Midbrain (tissue), 1 donor: ENCODE data around the gene PNPLA7.
A peak's percentile ranks its signal among the peaks of the same experiment; 100 is the strongest.
"Not testable (repeated sequence)": the region's sequence is repeated elsewhere in the genome, so short reads cannot be mapped to it uniquely, and the experiment has no call there.

Experiments used
- DNase-seq: peaks from one replicate; lab custom pipeline; 2025; lab: John Stamatoyannopoulos, UW

The PNPLA7 gene

DNA sequence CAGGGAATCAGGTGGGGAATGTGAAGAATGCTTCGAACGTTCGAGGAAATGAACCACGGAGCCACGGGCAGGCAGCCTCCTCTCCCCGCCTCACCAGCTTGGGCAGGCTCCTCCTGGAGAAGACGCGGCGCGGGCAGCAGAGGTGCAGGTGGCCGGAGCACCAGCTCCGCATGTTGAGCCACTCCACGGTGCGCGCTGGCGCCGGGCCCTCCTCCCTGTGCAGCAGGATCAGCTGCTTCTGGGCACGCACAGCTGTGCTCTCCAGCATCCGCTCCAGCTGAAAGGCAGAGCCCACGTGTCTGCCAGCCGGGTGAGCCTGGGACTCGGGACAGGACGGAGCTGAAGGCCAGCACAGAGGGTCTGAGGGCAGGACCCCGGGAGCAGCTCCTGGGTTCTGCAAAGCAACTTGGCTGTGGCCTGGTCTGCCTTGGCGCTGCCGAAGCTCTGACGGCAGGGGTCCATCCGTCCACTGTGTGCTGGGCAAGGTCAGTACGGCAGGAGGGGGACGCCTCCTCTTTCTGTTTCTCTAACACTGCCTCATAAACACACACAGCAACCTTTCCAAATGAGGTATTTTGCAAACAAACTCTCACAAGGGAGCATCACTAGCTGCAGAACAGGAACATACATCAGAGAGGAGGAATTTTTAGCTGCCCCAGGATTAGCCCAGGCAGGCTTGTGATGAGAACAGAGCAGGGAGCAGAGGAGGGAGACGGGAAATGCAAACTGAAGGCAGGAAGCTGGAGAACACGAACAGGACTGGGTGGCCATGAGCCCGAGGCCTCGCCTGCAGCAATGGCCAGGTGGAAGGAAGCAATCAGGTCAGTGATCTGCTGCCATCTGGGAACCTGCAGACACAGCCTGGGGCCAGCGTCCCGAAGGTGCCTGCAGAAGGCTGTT is 71.0 kb downstream of the PNPLA7 start:
- peak; percentile 40 for DNase-seq

DNA sequence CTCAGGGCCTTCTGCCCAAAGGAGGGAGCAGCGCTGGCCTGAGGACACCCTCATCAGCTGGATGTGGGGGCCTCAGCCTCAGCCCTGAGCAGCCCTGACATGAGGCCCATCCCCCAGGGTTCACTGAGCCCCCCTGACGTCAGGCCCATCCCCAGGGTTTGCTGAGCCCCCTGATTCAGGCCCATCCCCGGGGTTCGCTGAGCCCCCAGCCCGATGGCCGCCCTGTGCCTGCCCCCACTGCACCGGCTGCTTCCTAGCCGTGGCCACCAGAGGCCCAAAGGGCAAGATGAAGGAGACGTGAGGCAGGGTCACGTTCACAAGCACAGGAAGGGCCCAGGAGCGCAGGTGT is 71.6 kb downstream of the PNPLA7 start:
- no peak for DNase-seq

- DNase-seq = no peak
Measured at GRCh38 chr9:137477778-137478612, 72.2 kb downstream of the PNPLA7 start.

- DNase-seq = no peak
Measured at GRCh38 chr9:137476856-137477255, 73.3 kb downstream of the PNPLA7 start.

GRCh38 chr9:137475666-137476065 is 74.5 kb downstream of the PNPLA7 start:
- DNase-seq = no peak

DNA sequence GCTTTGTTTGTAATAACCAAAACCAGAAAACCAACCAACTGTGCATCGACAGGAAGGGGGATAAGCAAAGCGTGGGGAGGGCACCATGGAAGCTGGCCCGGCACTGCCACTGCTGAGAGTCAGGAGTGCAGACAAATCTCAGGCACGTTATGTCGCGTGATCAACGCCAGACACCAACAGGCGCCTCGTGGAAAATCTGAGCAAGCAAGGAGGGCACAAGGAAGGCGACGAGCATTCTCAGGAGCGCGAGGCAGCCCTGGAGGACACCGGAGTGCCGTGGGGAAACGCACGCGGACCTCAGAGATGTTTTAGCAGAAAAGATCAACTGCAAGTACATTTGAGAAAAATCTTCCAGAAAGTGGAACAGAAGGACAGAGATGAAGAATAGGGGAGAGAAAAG is 75.9 kb downstream of the PNPLA7 start:
- no peak for DNase-seq

DNA sequence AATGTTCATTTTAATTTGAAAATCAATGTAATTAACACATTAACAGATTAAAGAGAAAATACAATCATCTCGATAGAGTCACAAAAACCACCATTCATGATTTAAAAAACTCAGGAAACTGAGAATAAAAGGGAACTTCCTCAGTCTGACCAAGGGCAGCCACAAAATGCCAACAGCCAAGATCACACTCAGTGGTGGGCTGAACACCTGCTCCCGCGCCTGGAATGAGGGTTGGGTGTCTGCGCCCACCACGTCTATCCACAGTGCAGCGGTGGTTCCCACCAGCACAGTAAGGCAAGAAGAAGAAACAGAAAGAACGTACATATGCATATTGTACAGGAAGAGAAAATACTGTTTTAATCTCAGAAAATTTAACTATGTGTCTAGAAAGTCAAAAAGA is 79.4 kb downstream of the PNPLA7 start:
- no peak for DNase-seq

DNA sequence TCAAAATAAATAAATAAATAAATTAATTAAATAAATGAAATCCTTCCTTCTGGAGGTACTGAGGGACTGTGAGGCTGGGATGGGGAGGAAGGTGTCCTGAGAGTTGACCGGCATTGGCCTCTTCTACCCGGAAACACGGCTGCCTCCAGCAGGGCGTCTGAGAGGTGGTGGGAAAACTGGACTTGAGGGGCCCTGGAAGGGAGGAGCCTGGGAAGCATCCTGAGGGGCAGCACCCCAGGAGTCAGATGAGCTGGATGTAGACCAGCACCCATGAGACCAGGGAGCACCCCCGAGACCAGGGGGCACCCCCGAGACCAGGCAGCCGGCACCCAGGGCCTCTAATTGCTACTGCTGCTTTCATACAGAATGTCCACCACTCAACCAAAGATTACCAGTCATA is 82.3 kb downstream of the PNPLA7 start:
- no peak for DNase-seq

- no peak for DNase-seq
Measured at GRCh38 chr9:137467161-137467581, 83.0 kb downstream of the PNPLA7 start.

DNA sequence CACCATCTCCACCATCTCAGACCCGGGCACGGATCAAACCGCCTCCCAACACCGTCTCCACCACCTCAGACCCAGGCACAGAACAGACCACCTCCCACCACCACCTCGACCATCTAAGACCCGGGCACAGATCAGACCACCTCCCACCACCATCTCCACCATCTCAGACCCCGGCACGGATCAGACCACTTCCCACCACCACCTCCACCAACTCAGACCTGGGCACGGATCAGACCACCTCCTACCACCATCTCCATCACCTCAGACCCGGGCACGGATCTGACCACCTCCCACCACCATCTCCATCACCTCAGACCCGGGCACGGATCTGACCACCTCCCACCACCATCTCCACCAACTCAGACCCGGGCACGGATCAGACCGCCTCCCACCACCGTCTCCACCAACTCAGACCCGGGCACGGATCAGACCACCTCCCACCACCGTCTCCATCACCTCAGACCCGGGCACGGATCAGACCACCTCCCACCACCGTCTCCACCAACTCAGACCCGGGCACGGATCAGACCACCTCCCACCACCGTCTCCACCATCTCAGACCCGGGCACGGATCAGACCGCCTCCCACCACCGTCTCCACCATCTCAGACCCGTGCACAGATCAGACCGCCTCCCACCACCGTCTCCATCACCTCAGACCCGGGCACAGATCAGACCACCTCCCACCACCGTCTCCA is 83.7 kb downstream of the PNPLA7 start:
- not testable (repeated sequence) for DNase-seq

- no peak for DNase-seq
Measured at GRCh38 chr9:137465720-137466388, 84.3 kb downstream of the PNPLA7 start.

DNA sequence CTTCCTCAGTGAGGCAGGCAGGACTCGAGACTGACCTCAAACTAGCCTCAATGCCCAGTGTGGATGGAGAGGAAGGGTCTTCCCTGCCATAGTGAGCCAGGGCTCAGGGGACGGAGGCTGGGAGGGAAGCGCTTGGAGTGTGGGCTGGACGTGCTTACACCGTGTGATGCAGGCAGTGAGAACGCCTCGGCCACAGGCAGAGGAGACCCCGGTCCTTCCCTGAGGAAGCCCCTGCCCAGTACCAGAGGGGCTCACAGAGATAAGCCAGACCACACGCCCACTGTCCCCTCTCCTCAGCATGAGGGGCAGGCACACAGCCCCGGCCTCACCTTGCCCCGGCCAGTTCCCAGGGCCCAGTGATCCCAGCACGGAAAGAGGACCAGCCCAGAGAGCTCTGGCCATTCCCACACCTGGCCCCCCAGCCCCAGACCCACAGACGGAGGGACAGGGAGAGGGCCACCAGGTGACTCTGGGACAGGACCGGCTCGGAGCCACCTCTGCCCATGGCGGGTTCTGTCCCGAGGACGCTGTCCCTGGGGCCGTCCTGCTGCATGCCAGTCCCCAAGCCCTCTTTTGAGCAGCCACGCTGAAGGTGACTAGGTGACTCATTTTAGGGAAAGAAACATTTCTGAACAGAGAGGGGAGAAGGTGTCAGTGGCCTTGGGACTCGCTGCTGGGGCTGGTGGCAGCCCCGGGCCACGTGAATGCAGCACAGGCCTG is 85.0 kb downstream of the PNPLA7 start:
- no peak for DNase-seq

DNA sequence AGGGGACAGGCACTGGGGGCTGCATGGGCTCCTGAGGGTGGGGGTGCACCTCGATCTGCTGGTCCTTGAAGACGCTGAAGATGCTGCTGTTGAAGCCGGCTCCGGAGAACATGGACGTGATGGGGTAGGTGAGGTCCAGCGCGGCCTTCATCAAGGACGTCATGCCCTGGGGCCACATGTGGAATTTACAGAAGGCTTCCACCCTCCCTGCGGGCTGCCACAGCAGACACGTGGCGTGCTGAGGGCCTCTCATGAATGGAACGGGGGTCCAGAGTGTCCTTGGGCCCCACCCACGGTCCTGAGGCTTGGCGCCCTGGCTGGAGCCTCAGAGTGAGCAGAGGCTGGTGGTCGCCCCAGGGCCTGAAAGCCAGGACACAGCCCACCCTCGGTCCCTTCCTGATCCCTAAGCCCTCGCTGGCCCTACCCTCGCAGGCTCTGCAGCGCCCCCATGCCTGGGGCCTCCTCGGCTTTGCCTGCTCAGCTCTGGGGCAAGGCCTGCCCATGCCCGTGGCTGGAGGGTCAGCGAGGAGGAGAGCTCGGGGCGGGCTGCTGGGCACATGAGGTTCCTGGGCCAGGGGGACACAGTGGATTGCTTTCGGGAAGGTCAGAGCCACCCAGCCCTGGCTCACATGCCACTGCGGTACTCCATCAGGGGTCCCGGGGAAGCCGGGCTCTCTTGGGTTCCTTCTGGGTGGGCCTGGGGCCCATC is 85.8 kb downstream of the PNPLA7 start:
- DNase-seq = no peak

- DNase-seq = no peak
Measured at GRCh38 chr9:137463931-137464290, 86.3 kb downstream of the PNPLA7 start.

DNA sequence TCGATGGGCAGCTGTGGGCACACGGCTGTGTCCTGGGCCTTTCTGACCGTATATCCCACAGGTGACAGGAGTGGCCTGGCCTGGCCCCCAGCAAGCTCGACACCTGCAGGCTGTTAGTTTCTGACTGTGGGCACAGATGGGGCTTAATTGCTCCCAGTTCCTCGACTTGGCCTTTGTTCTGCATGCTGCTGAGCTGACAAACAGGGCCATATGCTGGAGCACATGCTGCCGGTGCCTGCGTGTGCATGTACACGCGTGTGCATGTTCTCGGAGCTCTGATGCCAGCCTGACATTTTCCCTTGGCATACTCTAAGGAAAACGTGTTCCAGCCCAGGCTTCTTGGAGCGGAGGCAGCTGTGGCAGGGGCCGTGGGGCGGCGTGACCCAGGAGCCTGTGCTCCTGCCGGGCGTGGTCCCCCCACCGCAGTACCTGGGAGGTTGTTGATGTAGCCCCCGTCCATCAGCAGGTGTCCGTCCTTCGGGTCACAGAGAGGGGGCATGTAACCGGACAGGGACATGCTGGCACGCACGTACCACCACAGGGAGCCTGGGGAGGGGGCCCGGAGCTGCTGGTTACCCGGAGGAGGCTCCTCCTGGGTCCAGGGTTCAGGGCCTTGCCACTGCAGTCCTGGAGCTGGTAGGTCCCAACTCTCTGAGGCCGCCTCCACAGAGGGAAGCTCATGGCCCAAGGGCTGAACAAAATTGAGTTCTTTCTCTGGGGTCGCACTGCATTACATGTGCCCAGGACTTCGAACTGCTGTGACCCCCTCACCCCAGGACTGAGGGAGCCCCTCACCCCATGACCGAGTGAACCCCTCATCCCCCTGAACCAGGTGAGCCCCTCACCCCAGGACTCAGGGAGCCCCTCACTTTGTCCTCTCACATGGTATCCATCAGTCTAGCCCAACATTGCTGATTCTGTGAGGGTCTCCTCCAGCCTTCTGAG is 86.9 kb downstream of the PNPLA7 start:
- DNase-seq = no peak

- DNase-seq = no peak
Measured at GRCh38 chr9:137462396-137462985, 87.7 kb downstream of the PNPLA7 start.

GRCh38 chr9:137461663-137462395 is 88.4 kb downstream of the PNPLA7 start:
- no peak for DNase-seq

DNA sequence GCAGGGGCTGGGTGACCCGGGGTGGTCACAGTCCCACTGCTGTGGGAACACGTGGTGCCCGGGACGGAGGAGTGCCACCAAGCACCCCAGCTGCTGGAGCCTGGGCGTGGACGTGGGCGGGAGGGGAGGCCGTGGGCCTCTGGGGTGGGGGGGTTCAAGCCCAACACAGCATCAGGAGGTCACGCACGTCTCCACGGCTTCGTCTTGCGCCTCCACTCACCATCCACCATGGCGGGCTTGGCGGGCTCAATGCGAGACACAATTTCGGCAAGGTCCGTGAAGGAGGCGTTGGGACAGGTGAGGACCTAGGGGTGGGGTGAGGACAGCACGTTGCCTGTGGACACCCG is 88.9 kb downstream of the PNPLA7 start:
- no peak for DNase-seq
